ENCODE results near the gene TRHDE. TPM values are rescaled to one million over a fixed set of nuclear protein-coding genes. Genes with fewer than 3 reads are reported as not detected.

Gene TRHDE
- total and polyA plus RNA-seq, 2 donors (not counting 3 experiments of a cell fraction or from before 2014, with no cell fraction given), result not detected

DNA sequence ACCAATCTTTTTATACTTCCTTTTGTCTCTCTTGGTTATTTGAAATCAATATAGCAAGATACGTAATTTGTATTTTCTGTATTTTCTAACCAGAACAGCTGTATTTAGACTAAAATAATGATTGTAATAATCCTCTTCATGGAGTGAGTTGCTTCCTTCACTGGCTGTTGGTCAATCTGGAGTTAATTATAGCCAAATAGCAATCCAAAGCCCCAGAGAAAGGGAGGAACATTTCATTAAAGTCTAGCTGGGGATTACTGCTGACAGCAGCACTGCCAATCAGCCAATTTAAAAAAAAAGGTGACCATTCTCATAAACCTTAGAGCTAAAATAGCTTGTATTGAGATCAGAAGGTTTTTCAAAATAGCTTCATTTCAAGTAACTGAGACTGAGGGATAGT lies 118.0 kb downstream of the TRHDE start:
- BruUV-seq (replicated peaks), result no TSS peak
- CTCF ChIA-PET, result no interaction called here

More for the DNA sequence above, 118.0 kb downstream of the TRHDE start:
- H3K4me3 ChIP-seq (replicated peaks in 1 of 3; ENCODE audit: insufficient read depth in 1 of 3, low read depth in 1 of 3, low read length in 3 of 3), result no peak overlapping the region
- no peaks in the 10 kb centered on the region for H3K36me3 ChIP-seq (ENCODE audit: control insufficient read depth in 2 of 2, extremely low read depth in 1 of 2, insufficient read depth in 2 of 2, low read length in 2 of 2)
- no peaks in the 10 kb centered on the region for H3K27me3 ChIP-seq (ENCODE audit: control insufficient read depth in 2 of 2, insufficient read depth in 2 of 2, low read length in 2 of 2)
- H4K20me1 ChIP-seq (replicated peaks; ENCODE audit: control insufficient read depth, extremely low read depth, insufficient read depth, low read length), result no peaks in the 10 kb centered on the region
- no peak for DNase-seq (ENCODE audit: low read depth, low spot score)
- dilution Hi-C loops (cut with MboI; ENCODE audit: extremely low pct_ligation_motif_present, low sequenced_read_pairs) (no loop called here), intact Hi-C loops (cut with micrococcal nuclease) (no loop called here)
- no peak for TF ChIP-seq EZH2 (IDR thresholded peaks at IDR 0.05; ENCODE audit: borderline replicate concordance, low read depth, low read length, severe bottlenecking)
- no peak for TF ChIP-seq FOS (IDR thresholded peaks at IDR 0.05; ENCODE audit: borderline replicate concordance, insufficient read depth, low read length)
- TF ChIP-seq, protein P1, sequence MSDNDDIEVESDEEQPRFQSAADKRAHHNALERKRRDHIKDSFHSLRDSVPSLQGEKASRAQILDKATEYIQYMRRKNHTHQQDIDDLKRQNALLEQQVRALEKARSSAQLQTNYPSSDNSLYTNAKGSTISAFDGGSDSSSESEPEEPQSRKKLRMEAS (IDR thresholded peaks at IDR 0.05; ENCODE audit: insufficient read depth, insufficient read length), result no peak
- TF ChIP-seq POLR2AphosphoS5 (IDR thresholded peaks at IDR 0.05; ENCODE audit: insufficient read depth, low read depth, low read length), result no peak
- TF ChIP-seq MYC (IDR thresholded peaks at IDR 0.05; ENCODE audit: low read depth, low read length), result no peak
- TF ChIP-seq GATA2 (IDR thresholded peaks at IDR 0.05; ENCODE audit: insufficient read depth, insufficient read length, low read depth, low read length), result no peak
- no peak for TF ChIP-seq POLR2A (IDR thresholded peaks at IDR 0.05; ENCODE audit: low read depth, low read length)
- TF ChIP-seq, protein P2, sequence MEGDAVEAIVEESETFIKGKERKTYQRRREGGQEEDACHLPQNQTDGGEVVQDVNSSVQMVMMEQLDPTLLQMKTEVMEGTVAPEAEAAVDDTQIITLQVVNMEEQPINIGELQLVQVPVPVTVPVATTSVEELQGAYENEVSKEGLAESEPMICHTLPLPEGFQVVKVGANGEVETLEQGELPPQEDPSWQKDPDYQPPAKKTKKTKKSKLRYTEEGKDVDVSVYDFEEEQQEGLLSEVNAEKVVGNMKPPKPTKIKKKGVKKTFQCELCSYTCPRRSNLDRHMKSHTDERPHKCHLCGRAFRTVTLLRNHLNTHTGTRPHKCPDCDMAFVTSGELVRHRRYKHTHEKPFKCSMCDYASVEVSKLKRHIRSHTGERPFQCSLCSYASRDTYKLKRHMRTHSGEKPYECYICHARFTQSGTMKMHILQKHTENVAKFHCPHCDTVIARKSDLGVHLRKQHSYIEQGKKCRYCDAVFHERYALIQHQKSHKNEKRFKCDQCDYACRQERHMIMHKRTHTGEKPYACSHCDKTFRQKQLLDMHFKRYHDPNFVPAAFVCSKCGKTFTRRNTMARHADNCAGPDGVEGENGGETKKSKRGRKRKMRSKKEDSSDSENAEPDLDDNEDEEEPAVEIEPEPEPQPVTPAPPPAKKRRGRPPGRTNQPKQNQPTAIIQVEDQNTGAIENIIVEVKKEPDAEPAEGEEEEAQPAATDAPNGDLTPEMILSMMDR (IDR thresholded peaks at IDR 0.05; ENCODE audit: extremely low read depth in 1 of 2, insufficient read depth in 1 of 2, low read depth in 1 of 2, low read length in 2 of 2), result no peak
- no peak for TF ChIP-seq JUN (IDR thresholded peaks at IDR 0.05; ENCODE audit: borderline replicate concordance, insufficient read depth, insufficient read length, low read depth)
- no peak for FAIRE-seq
- H3K9me3 ChIP-seq (replicated peaks; ENCODE audit: control insufficient read depth, insufficient read depth, low read length), result peaks cover 4% of the 10 kb centered on the region
- no peaks in the 10 kb centered on the region for H3K9me1 ChIP-seq (replicated peaks; ENCODE audit: control insufficient read depth, extremely low read depth, insufficient read depth, low read length)
- POLR2A ChIA-PET, result no interaction called here
- no peaks in the 10 kb centered on the region for H3K79me2 ChIP-seq (ENCODE audit: control insufficient read depth, insufficient read depth, low read length)
- H3K27ac ChIP-seq (ENCODE audit: insufficient read depth, low read depth, low read length), result no peak overlapping the region
- H3K4me1 ChIP-seq (ENCODE audit: control insufficient read depth, extremely low read depth, insufficient read depth, low read length), result no peaks in the 10 kb centered on the region
- H2AFZ ChIP-seq (ENCODE audit: low read depth, low read length), result no peak overlapping the region
- no peak overlapping the region for H3K4me2 ChIP-seq (ENCODE audit: insufficient read depth, low read length)
- H3K9ac ChIP-seq (replicated peaks; ENCODE audit: extremely low read depth, insufficient read depth, low read length), result no peak overlapping the region
